Right lobe of liver (tissue), 4 donors: Measurements from ENCODE around the gene CHIT1.

Source experiments
- POLR2A ChIP-seq: fragments of 450-650 bp; IDR thresholded peaks from one replicate; pipeline ENCODE4 v1.6.1; 2017; ENCODE audit warnings: antibody characterized with exemption, mild to moderate bottlenecking
- TF ChIP-seq, protein P1 (sequence below), 4 donors: fragments of 200-600 bp in 3 of 4; fragments of 450-650 bp in 1 of 4; IDR thresholded peaks; one replicate each; pipeline versions ENCODE4 v1.5.1 to v1.8.0; 2016 to 2022; ENCODE audit warnings: antibody characterized with exemption in 4 of 4, mild to moderate bottlenecking in 2 of 4
- donor health status: DM: no; HTN: no; CAD: no.
- donor health status: DM: no; HTN: no; CAD: no.
- donor health status: DM: no; HTN: yes; CAD: no.

DNA sequence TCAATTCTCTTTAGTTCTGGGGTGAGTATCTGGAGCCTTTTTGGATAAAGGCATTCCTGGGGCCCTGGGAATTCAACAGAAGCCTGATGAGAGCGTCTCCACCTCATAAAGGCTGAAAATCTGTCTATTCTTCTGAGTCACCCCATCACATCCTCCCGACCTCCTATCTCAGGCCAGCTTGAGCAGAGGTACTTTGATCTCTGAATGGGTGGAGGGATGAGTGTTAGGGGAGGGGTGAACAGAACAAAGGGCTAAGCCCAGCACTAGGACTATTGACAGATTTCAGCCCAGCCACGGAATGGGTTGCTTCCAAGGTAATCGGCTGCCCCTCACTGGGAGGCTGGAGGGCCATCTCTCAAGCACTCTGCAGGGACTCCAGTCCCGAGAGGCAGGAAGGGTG lies 51.4 kb downstream of the CHIT1 start:
- TF ChIP-seq, protein P1, sequence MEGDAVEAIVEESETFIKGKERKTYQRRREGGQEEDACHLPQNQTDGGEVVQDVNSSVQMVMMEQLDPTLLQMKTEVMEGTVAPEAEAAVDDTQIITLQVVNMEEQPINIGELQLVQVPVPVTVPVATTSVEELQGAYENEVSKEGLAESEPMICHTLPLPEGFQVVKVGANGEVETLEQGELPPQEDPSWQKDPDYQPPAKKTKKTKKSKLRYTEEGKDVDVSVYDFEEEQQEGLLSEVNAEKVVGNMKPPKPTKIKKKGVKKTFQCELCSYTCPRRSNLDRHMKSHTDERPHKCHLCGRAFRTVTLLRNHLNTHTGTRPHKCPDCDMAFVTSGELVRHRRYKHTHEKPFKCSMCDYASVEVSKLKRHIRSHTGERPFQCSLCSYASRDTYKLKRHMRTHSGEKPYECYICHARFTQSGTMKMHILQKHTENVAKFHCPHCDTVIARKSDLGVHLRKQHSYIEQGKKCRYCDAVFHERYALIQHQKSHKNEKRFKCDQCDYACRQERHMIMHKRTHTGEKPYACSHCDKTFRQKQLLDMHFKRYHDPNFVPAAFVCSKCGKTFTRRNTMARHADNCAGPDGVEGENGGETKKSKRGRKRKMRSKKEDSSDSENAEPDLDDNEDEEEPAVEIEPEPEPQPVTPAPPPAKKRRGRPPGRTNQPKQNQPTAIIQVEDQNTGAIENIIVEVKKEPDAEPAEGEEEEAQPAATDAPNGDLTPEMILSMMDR (IDR thresholded peaks at IDR 0.05): no peak
- TF ChIP-seq POLR2A: no peak
